IMR-90 (cell line): ENCODE data around the gene COL4A2. TPM values are rescaled to one million over a fixed set of nuclear protein-coding genes. Genes with fewer than 3 reads are reported as not detected.

Experiments used
- ATAC-seq: fragments of 200-7000 bp; cut with Tn5 transposase; 2 replicates; pipeline ENCODE4 v1.9.1; 2020; ENCODE audit warnings: low read depth, mild to moderate bottlenecking, moderate library complexity
- BruUV-seq: library from RNA; stranded (reverse); fragments of 400-500 nt; replicated peaks from 2 replicates; lab custom pipeline; 2021; lab: Mats Ljungman, UMichigan
- CTCF ChIA-PET: fragments of 300-600 bp; formaldehyde crosslinking; extraction: SDS; loops from one replicate; lab custom pipeline; 2021; ENCODE audit warnings: antibody characterized with exemption; lab: Yijun Ruan, JAX
- POLR2A ChIA-PET: fragments of 300-600 bp; sonication (Branson Sonifier 250); formaldehyde crosslinking; loops from one replicate; lab custom pipeline; 2022; ENCODE audit warnings: antibody characterized with exemption; ENCODE audit not compliant: unreplicated experiment; lab: Charles Lee
- DNase-seq: peaks from one replicate; pipeline ENCODE4 v3.0.0; 2013
- H2AFZ ChIP-seq: replicated peaks from 2 replicates; pipeline ENCODE3; 2013; ENCODE audit warnings: low read length, mild to moderate bottlenecking; ENCODE audit not compliant: poor library complexity
- H2AK5ac ChIP-seq: 2 replicates; pipeline ENCODE4 v1.6.1; 2013; ENCODE audit warnings: low read depth, low read length, inconsistent platforms
- H2AK9ac ChIP-seq: replicated peaks from 2 replicates; pipeline ENCODE3; 2013; ENCODE audit warnings: mild to moderate bottlenecking, low read depth, low read length, moderate library complexity; ENCODE audit not compliant: poor library complexity
- H2BK120ac ChIP-seq: 2 replicates; pipeline ENCODE4 v1.6.1; 2013; ENCODE audit warnings: low read depth, low read length, inconsistent platforms
- H2BK15ac ChIP-seq: 3 replicates; pipeline ENCODE4 v1.6.1; 2013; ENCODE audit warnings: low read depth, low read length, inconsistent platforms
- H2BK20ac ChIP-seq: 2 replicates; pipeline ENCODE4 v1.6.1; 2013; ENCODE audit warnings: low read depth, mild to moderate bottlenecking, inconsistent platforms, low read length, moderate library complexity
- H2BK5ac ChIP-seq: 2 replicates; pipeline ENCODE4 v1.6.1; 2013; ENCODE audit warnings: mild to moderate bottlenecking, low read depth, low read length, inconsistent platforms; ENCODE audit not compliant: poor library complexity, severe bottlenecking
- H3K14ac ChIP-seq: replicated peaks from 2 replicates; pipeline ENCODE4 v1.6.1; 2013; ENCODE audit warnings: low read depth, low read length, inconsistent platforms
- H3K18ac ChIP-seq: 2 replicates; pipeline ENCODE4 v1.6.1; 2013; ENCODE audit warnings: low read depth, low read length, control low read depth
- H3K23ac ChIP-seq: 2 replicates; pipeline ENCODE4 v1.6.1; 2013; ENCODE audit warnings: low read depth, low read length, inconsistent platforms
- H3K27ac ChIP-seq: 2 replicates; pipeline ENCODE4 v1.5.1; 2013; ENCODE audit warnings: mild to moderate bottlenecking, control low read depth, low read length; ENCODE audit not compliant: insufficient read depth
- H3K27me3 ChIP-seq: 2 replicates; pipeline ENCODE4 v1.6.1; 2013; ENCODE audit warnings: low read length; ENCODE audit not compliant: control insufficient read depth, insufficient read depth
- H3K36me3 ChIP-seq: 2 replicates; pipeline ENCODE4 v1.6.1; 2013; ENCODE audit warnings: low read length, mixed read lengths; ENCODE audit not compliant: control insufficient read depth, insufficient read depth
- H3K4ac ChIP-seq: 2 replicates; pipeline ENCODE4 v1.6.1; 2013; ENCODE audit warnings: low read depth, low read length, inconsistent platforms
- H3K4me1 ChIP-seq: 2 replicates; pipeline ENCODE4 v1.6.1; 2013; ENCODE audit warnings: low read length, mixed read lengths; ENCODE audit not compliant: control insufficient read depth, insufficient read depth
- H3K4me2 ChIP-seq: 2 replicates; pipeline ENCODE4 v1.6.1; 2013; ENCODE audit warnings: low read depth, mild to moderate bottlenecking, control low read depth, low read length, moderate library complexity
- H3K4me3 ChIP-seq: 2 replicates; pipeline ENCODE4 v1.5.1; 2013; ENCODE audit warnings: low read depth, mild to moderate bottlenecking, control low read depth, low read length, moderate library complexity; ENCODE audit not compliant: insufficient read depth
- H3K56ac ChIP-seq: 2 replicates; pipeline ENCODE4 v1.6.1; 2013; ENCODE audit warnings: low read length, inconsistent platforms; ENCODE audit not compliant: insufficient read depth; ENCODE audit errors: extremely low read depth
- H3K79me1 ChIP-seq, 2 experiments: 2 replicates each; pipeline ENCODE4 v1.6.1; 2013; ENCODE audit warnings: low read length in 2 of 2, inconsistent platforms in 1 of 2, low read depth in 1 of 2
- H3K9ac ChIP-seq: 2 replicates; pipeline ENCODE4 v1.6.1; 2013; ENCODE audit warnings: low read depth, low read length, control low read depth
- H3K9me1 ChIP-seq: 2 replicates; pipeline ENCODE4 v1.6.1; 2013; ENCODE audit warnings: low read length, inconsistent platforms; ENCODE audit not compliant: insufficient read depth
- H3K9me3 ChIP-seq: 2 replicates; pipeline ENCODE4 v1.6.1; 2013; ENCODE audit warnings: low read length; ENCODE audit not compliant: control insufficient read depth, insufficient read depth
- H4K20me1 ChIP-seq: 2 replicates; pipeline ENCODE4 v1.6.1; 2013; ENCODE audit warnings: low read length, inconsistent platforms; ENCODE audit not compliant: insufficient read depth
- H4K5ac ChIP-seq: 2 replicates; pipeline ENCODE4 v1.6.1; 2013; ENCODE audit warnings: mild to moderate bottlenecking, low read depth, low read length, control low read depth
- H4K8ac ChIP-seq, 2 experiments: 2 replicates each; pipeline ENCODE4 v1.6.1; 2013; ENCODE audit warnings: low read depth in 2 of 2, low read length in 2 of 2, control low read depth in 1 of 2, inconsistent platforms in 1 of 2
- H4K91ac ChIP-seq: 2 replicates; pipeline ENCODE4 v1.6.1; 2013; ENCODE audit warnings: low read depth, low read length, inconsistent platforms; ENCODE audit not compliant: insufficient read depth
- FOS ChIP-seq: fragments of 150-350 bp; IDR thresholded peaks from 2 replicates; pipeline ENCODE4 v1.6.1; 2016; ENCODE audit warnings: low read depth, low read length
- MAFK ChIP-seq: IDR thresholded peaks from 2 replicates; pipeline ENCODE4 v1.6.1; 2012; ENCODE audit warnings: low read depth, low read length, improper control_type of control experiment
- USF2 ChIP-seq: fragments of 150-350 bp; IDR thresholded peaks from 2 replicates; pipeline ENCODE4 v1.6.1; 2017; ENCODE audit warnings: mild to moderate bottlenecking, antibody characterized with exemption, low read length, low read depth
- WGBS, 2 experiments: methylation state at CpG; one replicate each; pipeline versions ENCODE4 v1.1.5 to v1.1.7; 2013; ENCODE audit warnings: missing lambda C conversion rate in 2 of 2; ENCODE audit not compliant: insufficient read length in 1 of 2; ENCODE audit errors: extremely low coverage in 2 of 2; 5-methylcytosine and 5-hydroxymethylcytosine counted together
- dilution Hi-C: fragments of 300-500 bp; cut with HindIII; formaldehyde crosslinking; loops from one replicate; pipeline ENCODE4 v1.14.3; 2018; ENCODE audit warnings: low sequenced_read_pairs; ENCODE audit not compliant: unreplicated experiment
- in situ Hi-C: fragments of 300-500 bp; cut with MboI; formaldehyde crosslinking; loops from 3 replicates; pipeline ENCODE4 v1.14.3; 2019; ENCODE audit warnings: low sequenced_read_pairs, inconsistent platforms, mixed read lengths
- intact Hi-C: fragments of 100-400 bp; cut with micrococcal nuclease; formaldehyde crosslinking; loops from 2 replicates; pipeline ENCODE4 v1.10.0; 2022
- polyA plus RNA-seq, 3 experiments: library from polyadenylated mRNA; depleted of rRNA; stranded (reverse); fragments of >200 nt; gene quantifications; 2 replicates each; pipeline ENCODE4 v1.2.3, GENCODE V29; 2012; ENCODE audit warnings: low replicate concordance in 1 of 3
- total RNA-seq: library from RNA; depleted of rRNA; stranded (reverse); fragments of >200 nt; gene quantifications from 2 replicates; pipeline ENCODE4 v1.2.3, GENCODE V29; 2012
- TF ChIP-seq, protein P1 (sequence below): conservative IDR thresholded peaks from 2 replicates; pipeline ENCODE4 v1.5.1; 2012; ENCODE audit warnings: mild to moderate bottlenecking, low read depth, low read length, improper control_type of control experiment

COL4A2 gene
- total and polyA plus RNA-seq, 2 of the 4 experiments (the other 2 are of a cell fraction), result 90.7 to 457 TPM

DNA sequence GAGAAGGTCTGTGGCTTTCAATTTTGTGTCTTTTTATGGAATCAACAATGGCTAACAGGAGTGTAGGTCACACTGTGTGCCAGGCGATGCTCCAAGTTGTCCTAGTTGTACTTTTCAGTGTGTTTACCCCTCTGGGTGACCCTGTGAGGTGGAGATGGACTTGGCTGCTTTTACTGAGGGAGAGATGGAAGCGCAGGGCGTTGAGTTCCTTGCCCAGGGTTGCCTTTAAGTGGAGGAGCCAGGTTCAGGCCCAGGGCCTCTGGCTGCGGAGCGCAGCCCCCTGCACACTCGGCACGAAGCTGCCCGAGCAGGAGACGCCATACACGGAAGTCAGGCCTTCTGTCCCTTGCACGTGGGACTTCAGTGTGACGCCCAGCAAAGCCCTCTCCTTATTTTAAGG is 141.6 kb downstream of the COL4A2 start:
- dilution Hi-C loops (no loop called here), intact Hi-C loops (loop anchor here (5.0 kb wide), 1 partner anchor 226 kb away; no protein-coding TSS in a partner anchor), in situ Hi-C loops (no loop called here)
- Histone ChIP-seq H2AK9ac (peak overlapping the region; percentile 65), H3K36me3 (peaks cover 65% of the 10 kb centered on the region), H3K14ac (peak overlapping the region; percentile 82), H3K4ac (peak overlapping the region; percentile 97), H2BK5ac (peak overlapping the region; percentile 80), H3K18ac (peak overlapping the region; percentile 61; the same call in 1 of the 2 replicates), H2BK120ac (peak overlapping the region; percentile 95), H4K91ac (peak overlapping the region; percentile 87), H2AFZ (peak overlapping the region; percentile 14), H3K79me1 (peaks cover 8 to 58% of the 10 kb centered on the region in 2 experiments; a peak in 3 of 4 replicates), H2BK15ac (peak overlapping the region; percentile 86; the same call in 1 of the 3 replicates), H2BK20ac (peak overlapping the region; percentile 88), H3K9ac (no peak overlapping the region), H3K4me3 (no peak overlapping the region), H4K5ac (0 out of 2 replicates have a peak overlapping the region, but pooled peaks have one; percentile 50), H4K8ac (peak overlapping the region; percentile 68 to 76; a peak in 3 of 4 replicates), H3K9me3 (no peaks in the 10 kb centered on the region), H3K27me3 (no peaks in the 10 kb centered on the region), H3K56ac (peak overlapping the region; percentile 51; the same call in 1 of the 2 replicates), H4K20me1 (no peaks in the 10 kb centered on the region), H3K4me1 (peaks cover 17% of the 10 kb centered on the region), H2AK5ac (peak overlapping the region; percentile 92; the same call in 1 of the 2 replicates), H3K27ac (peak overlapping the region; percentile 57; the same call in 1 of the 2 replicates), H3K9me1 (peaks cover 36% of the 10 kb centered on the region), H3K4me2 (no peak overlapping the region), H3K23ac (peak overlapping the region; percentile 64; the same call in 1 of the 2 replicates)
- ATAC-seq (no peak), DNase-seq (no peak)
- ChIA-PET POLR2A (no interaction called here), CTCF (no interaction called here)
- BruUV-seq, result no TSS peak
- WGBS, 2 experiments, result 90% methylated on average over 2 of the region's 12 CpGs; no CpG with 5 or more reads in 1 of the 2 experiments
- TF ChIP-seq MAFK (no peak), USF2 (no peak), FOS (no peak)
- TF ChIP-seq, protein P1, sequence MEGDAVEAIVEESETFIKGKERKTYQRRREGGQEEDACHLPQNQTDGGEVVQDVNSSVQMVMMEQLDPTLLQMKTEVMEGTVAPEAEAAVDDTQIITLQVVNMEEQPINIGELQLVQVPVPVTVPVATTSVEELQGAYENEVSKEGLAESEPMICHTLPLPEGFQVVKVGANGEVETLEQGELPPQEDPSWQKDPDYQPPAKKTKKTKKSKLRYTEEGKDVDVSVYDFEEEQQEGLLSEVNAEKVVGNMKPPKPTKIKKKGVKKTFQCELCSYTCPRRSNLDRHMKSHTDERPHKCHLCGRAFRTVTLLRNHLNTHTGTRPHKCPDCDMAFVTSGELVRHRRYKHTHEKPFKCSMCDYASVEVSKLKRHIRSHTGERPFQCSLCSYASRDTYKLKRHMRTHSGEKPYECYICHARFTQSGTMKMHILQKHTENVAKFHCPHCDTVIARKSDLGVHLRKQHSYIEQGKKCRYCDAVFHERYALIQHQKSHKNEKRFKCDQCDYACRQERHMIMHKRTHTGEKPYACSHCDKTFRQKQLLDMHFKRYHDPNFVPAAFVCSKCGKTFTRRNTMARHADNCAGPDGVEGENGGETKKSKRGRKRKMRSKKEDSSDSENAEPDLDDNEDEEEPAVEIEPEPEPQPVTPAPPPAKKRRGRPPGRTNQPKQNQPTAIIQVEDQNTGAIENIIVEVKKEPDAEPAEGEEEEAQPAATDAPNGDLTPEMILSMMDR, result no peak
